Glutamatergic neuron (in vitro differentiated cells): ENCODE results near the gene RASAL2. TPM values are rescaled to one million over a fixed set of nuclear protein-coding genes. Genes with fewer than 3 reads are reported as not detected.

Experiments used
- DNase-seq: peaks from one replicate; pipeline ENCODE4 v3.0.0; 2022
- H3K27ac Mint-ChIP-seq: one replicate; pipeline ENCODE4 v1.8.0; 2020; ENCODE audit warnings: mild to moderate bottlenecking, mixed read lengths, inconsistent platforms; ENCODE audit not compliant: unreplicated experiment
- H3K27me3 Mint-ChIP-seq: one replicate; pipeline ENCODE4 v1.8.0; 2020; ENCODE audit warnings: mild to moderate bottlenecking, moderate library complexity, mixed read lengths, inconsistent platforms; ENCODE audit not compliant: unreplicated experiment
- H3K36me3 Mint-ChIP-seq: one replicate; pipeline ENCODE4 v1.8.0; 2020; ENCODE audit warnings: mild to moderate bottlenecking, mixed read lengths, inconsistent platforms; ENCODE audit not compliant: unreplicated experiment
- H3K4me1 Mint-ChIP-seq: one replicate; pipeline ENCODE4 v1.8.0; 2020; ENCODE audit warnings: mild to moderate bottlenecking, low read depth, mixed read lengths, inconsistent platforms; ENCODE audit not compliant: unreplicated experiment
- H3K4me3 Mint-ChIP-seq: one replicate; pipeline ENCODE4 v1.8.0; 2020; ENCODE audit warnings: mild to moderate bottlenecking, mixed read lengths, inconsistent platforms; ENCODE audit not compliant: unreplicated experiment
- H3K9me3 Mint-ChIP-seq: one replicate; pipeline ENCODE4 v1.8.0; 2020; ENCODE audit warnings: mild to moderate bottlenecking, moderate library complexity, mixed read lengths, inconsistent platforms; ENCODE audit not compliant: unreplicated experiment
- total RNA-seq: library from RNA; stranded (reverse); fragmentation: NEBNext Ultra II Directional; extraction: Animal tissue kit (Norgen Biotek cat#: 25700); gene quantifications from one replicate; pipeline ENCODE4 v1.2.1, GENCODE V29; 2021; ENCODE audit not compliant: unreplicated experiment
- TF ChIP-seq, protein P1 (sequence below): fragments of 200-600 bp; sonication (generic); IDR thresholded peaks from one replicate; pipeline ENCODE4 v1.5.0; 2021; ENCODE audit not compliant: partially characterized antibody, unreplicated experiment

The RASAL2 gene
- total RNA-seq, 1 donor from 2014 or later = 12.4 TPM

DNA sequence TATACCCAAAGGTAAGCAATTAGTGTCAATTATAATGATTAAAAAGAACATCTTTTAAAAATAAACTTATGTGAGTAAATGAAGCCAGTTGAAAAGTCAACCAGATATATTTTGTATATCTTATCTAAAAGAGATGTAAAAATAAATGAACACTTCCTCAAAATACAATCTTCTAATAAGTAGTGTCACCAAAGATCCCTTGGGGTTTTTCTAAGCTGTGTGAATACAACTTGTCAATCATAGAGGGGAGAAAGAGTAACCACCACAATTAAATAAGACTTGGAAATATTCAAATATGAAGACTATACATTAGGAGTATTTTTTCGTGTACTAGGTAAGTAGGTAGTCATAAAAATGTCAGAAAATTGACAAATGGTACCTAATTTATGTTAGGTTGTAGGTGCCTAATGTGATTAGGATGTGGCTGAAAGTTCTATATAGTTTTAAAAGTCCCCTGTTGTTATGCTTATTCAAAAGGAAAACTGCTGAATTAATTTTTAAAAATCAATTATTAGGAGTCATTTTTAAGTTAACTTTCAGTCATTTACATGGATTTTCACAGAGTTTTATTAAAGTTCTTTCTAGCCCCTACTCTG, 72.6 kb downstream of the RASAL2 start:
- Mint-ChIP-seq H3K4me3 (no peak overlapping the region), H3K4me1 (no peaks in the 10 kb centered on the region), H3K27me3 (no peaks in the 10 kb centered on the region), H3K9me3 (no peaks in the 10 kb centered on the region), H3K36me3 (no peaks in the 10 kb centered on the region), H3K27ac (no peak overlapping the region)
- TF ChIP-seq, protein P1, sequence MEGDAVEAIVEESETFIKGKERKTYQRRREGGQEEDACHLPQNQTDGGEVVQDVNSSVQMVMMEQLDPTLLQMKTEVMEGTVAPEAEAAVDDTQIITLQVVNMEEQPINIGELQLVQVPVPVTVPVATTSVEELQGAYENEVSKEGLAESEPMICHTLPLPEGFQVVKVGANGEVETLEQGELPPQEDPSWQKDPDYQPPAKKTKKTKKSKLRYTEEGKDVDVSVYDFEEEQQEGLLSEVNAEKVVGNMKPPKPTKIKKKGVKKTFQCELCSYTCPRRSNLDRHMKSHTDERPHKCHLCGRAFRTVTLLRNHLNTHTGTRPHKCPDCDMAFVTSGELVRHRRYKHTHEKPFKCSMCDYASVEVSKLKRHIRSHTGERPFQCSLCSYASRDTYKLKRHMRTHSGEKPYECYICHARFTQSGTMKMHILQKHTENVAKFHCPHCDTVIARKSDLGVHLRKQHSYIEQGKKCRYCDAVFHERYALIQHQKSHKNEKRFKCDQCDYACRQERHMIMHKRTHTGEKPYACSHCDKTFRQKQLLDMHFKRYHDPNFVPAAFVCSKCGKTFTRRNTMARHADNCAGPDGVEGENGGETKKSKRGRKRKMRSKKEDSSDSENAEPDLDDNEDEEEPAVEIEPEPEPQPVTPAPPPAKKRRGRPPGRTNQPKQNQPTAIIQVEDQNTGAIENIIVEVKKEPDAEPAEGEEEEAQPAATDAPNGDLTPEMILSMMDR = no peak
- DNase-seq = no peak

GRCh38 chr1:178168536-178168935, 74.6 kb downstream of the RASAL2 start:
- DNase-seq = no peak
- H3K36me3 Mint-ChIP-seq = no peaks in the 10 kb centered on the region
- no peaks in the 10 kb centered on the region for H3K4me1 Mint-ChIP-seq
- TF ChIP-seq, protein P1 = no peak
- no peaks in the 10 kb centered on the region for H3K27me3 Mint-ChIP-seq
- no peak overlapping the region for H3K27ac Mint-ChIP-seq
- H3K9me3 Mint-ChIP-seq = no peaks in the 10 kb centered on the region
- H3K4me3 Mint-ChIP-seq = no peak overlapping the region

DNA sequence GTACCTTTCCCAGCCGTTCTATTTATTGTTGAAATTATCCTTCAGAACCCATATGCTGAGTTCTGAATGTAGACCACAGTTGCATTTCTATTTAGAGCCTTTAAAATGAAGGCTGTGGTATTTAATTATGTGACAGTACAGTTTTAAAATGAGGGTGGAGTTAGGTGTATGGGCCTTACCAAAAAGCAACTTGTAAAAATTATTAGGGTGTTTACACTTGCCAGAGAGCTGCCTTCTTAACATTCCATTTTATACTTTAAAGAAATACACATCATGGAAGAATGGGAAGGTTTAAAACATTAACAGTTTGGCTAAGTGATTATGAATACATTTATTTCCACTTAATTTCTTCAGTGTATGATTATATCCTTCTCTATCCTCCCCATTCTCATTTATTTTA, 75.7 kb downstream of the RASAL2 start:
- no peak for DNase-seq
- no peaks in the 10 kb centered on the region for H3K36me3 Mint-ChIP-seq
- TF ChIP-seq, protein P1 = no peak
- no peak overlapping the region for H3K4me3 Mint-ChIP-seq
- no peaks in the 10 kb centered on the region for H3K9me3 Mint-ChIP-seq
- H3K4me1 Mint-ChIP-seq = no peaks in the 10 kb centered on the region
- no peaks in the 10 kb centered on the region for H3K27me3 Mint-ChIP-seq
- no peak overlapping the region for H3K27ac Mint-ChIP-seq

DNA sequence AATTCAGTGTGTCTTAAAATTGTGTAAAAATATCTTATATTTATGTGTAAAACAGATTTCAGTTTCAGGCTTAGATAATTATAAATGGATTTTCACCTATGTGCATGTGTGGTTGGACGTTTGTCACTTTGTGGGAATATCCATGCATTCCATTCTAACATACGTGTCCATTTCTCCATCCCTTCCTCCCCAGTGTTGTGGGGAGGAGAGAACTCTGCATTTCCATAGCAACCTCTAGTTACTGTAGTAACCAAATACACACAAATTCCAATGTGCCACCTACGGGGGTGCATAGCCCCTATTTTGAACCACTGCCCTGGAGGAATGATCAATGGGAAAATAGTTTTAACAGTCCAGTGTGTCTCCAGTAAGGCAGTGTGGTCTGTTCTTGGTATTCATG, 79.0 kb downstream of the RASAL2 start:
- TF ChIP-seq, protein P1 = no peak
- no peak overlapping the region for H3K27ac Mint-ChIP-seq
- no peaks in the 10 kb centered on the region for H3K4me1 Mint-ChIP-seq
- no peaks in the 10 kb centered on the region for H3K36me3 Mint-ChIP-seq
- no peak overlapping the region for H3K4me3 Mint-ChIP-seq
- no peaks in the 10 kb centered on the region for H3K27me3 Mint-ChIP-seq
- no peaks in the 10 kb centered on the region for H3K9me3 Mint-ChIP-seq
- DNase-seq = no peak

DNA sequence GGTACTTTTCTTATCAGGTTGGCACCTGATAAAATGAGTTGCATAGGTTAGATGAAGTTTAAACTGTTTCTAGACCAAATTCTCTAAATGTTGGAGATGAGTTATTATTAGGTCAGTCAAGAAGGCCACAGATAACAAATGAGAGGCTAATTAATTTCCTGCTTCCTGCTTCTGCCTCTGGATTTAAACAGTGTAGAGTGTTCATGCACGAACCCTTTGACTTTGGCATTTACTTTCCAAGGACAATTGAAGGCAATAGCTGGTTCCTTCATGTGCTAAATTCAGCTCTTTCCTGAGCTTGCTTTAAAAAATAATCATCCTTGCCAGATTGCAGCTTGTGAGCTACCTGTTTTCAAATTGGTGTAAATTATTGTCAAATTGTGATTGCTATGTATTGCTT, 80.6 kb downstream of the RASAL2 start:
- H3K27me3 Mint-ChIP-seq = no peaks in the 10 kb centered on the region
- no peak overlapping the region for H3K27ac Mint-ChIP-seq
- no peak overlapping the region for H3K4me3 Mint-ChIP-seq
- DNase-seq = no peak
- no peaks in the 10 kb centered on the region for H3K36me3 Mint-ChIP-seq
- no peaks in the 10 kb centered on the region for H3K9me3 Mint-ChIP-seq
- H3K4me1 Mint-ChIP-seq = no peaks in the 10 kb centered on the region
- TF ChIP-seq, protein P1 = no peak
